Measurements from ENCODE around the gene LHCGR.
"Not testable (repeated sequence)": the region's sequence is repeated elsewhere in the genome, so short reads cannot be mapped to it uniquely, and the experiment has no call there.

The LHCGR gene

GRCh38 chr2:48707466-48707865 is 48.1 kb downstream of the LHCGR start:
- DNase-seq: peak; percentile 2

GRCh38 chr2:48703621-48704020 is 51.9 kb downstream of the LHCGR start:
- not testable (repeated sequence) for DNase-seq

DNA sequence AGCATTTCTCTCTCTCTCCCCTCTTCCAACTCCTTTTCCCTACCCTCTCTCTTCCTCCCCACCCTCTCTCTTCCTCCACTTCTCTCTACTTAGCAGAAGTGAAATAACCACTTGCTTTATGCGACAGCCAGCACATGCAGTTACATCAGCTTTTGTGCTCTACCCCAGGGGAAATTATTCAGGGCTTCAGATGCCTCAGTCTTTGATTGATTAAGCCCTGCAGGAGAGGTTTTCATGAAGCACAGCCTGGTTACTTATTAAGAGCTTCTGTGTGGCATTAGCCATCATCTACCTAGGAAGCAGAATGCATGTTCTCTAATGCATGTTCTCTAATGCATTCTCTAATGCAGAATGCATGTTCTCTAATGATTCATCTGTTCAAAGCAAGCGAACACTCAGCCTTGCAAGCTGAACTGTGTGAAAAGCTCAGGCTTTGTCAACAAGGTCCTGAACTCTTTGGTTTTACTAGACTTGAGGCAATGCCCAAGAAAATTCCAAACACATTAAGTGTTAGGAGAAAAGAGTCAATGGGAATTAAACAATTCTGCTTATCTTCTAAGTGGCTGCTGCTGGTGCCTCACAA is 56.1 kb downstream of the LHCGR start:
- no peak for DNase-seq

DNA sequence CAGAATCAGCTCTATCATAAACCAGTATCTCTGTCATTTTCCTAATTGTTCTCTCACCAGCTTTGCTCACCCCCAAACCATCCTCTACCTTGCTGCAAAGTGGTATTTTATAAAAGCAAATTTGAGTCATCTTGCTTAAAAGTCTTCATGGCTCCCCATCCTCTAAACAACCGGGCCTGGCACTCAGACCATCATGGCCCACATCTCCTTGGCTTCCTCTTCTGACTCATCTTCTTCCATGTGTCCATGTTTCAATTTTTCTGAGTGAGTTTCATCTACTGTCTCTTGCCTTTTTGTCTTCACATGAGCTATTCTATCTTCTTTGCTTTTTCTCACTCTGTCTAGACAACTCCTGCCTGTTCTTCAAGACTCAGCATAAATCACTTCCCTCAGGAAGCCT is 58.6 kb downstream of the LHCGR start:
- DNase-seq: no peak

- no peak for DNase-seq
Observed at GRCh38 chr2:48695991-48696390, 59.5 kb downstream of the LHCGR start.

DNA sequence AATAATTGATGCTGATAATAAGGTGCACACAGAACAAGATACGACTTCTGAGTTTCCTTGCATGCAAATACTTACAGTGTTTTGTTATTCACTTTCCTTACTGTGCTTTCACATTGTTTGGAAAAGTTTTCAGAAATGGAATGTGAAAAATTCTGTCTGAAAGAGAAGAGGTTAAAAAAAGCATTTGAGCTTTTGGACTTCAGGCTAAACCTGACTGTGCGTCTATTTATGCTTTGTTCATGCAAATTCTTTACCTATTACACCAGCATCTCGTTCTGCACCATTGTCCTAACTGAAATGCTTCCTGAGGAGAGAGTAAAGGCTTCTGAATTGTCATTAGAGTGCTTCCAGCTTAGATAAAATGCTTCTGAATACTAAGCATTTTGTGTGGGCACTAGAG is 61.4 kb downstream of the LHCGR start:
- DNase-seq: no peak

DNA sequence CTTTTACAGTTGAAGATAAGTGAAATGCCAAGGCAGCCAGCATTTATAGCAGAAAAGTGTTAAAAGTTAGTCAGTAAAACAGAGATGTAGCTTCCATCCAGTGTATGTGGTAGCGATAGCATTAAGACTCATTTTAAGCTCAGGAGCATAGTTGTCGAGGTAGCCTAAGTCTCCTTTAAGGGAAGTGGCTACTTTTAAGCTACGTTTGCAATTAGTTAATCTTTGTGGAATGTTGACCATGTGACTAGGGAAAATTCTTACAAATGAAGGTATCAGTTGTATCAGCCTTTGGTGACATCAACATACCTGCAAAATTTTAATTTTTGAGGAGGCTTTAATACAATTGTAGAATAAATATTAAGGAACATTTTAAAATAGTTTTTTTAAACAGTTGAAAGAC is 61.9 kb downstream of the LHCGR start:
- DNase-seq: no peak

DNA sequence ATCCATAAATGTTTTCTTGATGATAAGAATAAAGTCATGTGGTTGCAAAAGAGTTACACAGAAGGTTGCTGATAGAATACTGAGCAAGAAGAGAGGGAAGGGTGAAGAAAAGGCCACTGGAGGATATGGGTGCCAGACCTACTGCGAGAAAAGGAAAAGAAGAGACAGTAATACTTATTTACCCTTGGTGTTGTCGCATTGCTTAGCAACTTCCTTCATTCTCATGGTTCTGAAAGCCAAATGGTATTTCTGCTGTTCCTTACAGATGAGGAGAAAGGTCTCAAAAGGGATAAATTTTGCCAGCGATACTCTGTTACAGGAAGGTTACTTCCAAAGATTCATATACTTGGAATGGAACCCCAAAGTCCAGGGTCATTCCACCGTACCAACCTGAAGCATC is 62.5 kb downstream of the LHCGR start:
- DNase-seq: no peak

DNA sequence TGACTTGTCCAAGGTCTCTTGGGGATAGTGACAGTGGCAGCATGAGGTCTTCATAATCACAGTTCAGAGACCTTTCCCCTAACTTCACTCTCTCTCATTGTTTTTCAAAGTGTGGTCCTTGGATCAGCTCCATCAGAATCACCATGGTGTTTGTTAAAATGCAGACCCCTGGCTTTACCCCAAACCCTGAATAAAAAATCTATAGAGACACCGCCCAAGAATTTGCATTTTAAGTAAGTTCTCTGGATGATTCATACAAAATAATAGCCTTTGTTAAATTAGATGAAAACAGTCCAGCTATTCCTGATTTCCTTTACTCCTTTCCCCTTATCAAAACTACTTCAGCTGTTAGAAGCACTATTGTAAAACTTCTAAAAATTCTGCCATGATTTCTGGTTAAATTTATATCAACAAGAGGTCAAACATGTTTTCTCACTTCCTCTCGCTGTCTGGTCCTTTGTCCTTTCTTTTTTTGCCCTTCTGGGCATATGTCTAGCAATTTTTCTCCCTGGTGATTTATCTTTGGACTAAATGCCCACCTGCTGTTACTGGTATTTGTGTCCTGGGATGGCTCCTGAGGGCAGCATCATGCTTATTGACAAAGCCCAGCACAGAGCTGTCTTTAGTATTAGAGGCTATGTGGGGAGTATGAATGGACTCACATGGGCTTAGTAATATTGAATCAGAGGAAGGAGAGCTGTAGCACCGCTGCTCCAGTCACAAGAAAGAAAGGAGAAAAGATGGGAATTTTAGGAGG is 63.4 kb downstream of the LHCGR start:
- DNase-seq: no peak

- no peak for DNase-seq
Observed at GRCh38 chr2:48685126-48685525, 70.4 kb downstream of the LHCGR start.

GRCh38 chr2:48677450-48677849 is 78.1 kb downstream of the LHCGR start:
- DNase-seq: no peak

- DNase-seq: no peak
Observed at GRCh38 chr2:48674933-48675332, 80.6 kb downstream of the LHCGR start.

DNA sequence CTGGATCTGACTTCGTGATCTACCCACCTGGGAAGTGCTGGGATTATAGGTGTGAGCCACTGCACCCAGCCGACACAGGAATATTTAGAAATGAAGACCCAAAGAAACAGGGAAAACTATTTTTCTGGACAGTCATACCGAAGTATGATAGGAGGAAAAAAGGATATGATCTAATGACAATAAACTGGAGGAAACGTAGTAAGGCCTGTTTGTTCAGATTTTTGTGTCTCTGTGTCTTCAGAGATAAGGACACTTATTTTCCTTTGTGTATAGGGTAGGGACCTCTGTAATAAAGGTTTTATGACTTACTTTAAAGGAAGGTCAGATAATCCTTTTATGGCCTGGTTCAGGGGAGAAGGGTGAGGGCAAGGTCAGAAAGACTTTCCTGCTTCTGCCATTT is 81.9 kb downstream of the LHCGR start:
- DNase-seq: no peak

DNA sequence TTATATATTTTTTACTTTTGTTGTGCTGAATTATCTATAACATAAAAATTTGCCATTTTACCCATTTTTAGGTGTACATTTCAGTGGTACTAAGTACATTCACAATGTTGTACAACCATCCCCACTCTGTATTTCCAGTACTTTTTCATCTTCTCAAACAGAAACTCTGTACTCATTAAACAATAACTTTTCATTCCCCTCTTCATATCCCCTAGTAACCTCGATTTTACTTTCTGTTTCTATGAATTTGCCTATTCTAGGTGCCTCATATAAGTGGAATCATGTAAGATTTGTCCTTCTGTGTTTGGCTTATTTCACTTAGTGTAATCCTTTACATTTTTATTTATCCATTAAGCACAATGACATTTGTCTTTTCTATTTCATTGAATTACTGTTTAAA is 86.5 kb downstream of the LHCGR start:
- DNase-seq: no peak

GRCh38 chr2:48651158-48651790 is 104.2 kb downstream of the LHCGR start:
- no peak for DNase-seq

DNA sequence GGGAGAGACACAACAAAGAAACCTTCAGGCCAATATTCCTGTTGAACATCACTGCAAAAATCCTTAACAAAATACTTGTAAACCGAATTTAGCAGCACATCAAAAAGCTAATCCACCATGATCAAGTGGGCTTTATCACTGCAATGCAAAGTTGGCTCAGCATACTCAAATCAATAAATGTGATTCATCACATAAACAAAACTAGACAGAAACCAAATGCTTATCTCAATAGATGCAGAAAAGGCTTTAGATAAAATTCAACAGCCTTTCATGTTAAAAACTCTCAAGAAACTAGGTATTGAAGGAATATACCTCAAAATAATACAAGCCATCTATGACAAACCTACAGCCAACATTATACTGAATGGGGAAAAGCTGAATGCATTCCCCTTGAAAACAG is 117.3 kb downstream of the LHCGR start:
- no peak for DNase-seq

Measured in activated CD4-positive, alpha-beta T cell treated with anti-CD3 and anti-CD28 coated beads, Interleukin-10, Interleukin-2, amounts not matched to agents 100 ng/mL and 50 ng/mL, durations not matched to agents 16 hours and 8 hours (primary cell).